HG03439 (cell line): ENCODE measurements around the gene UNC5C.

Experiments
- ATAC-seq: cut with Tn5 transposase; IDR thresholded peaks from one replicate; pipeline ENCODE4 v1.9.1; 2021; ENCODE audit warnings: mild to moderate bottlenecking, moderate library complexity; ENCODE audit not compliant: unreplicated experiment

UNC5C gene

DNA sequence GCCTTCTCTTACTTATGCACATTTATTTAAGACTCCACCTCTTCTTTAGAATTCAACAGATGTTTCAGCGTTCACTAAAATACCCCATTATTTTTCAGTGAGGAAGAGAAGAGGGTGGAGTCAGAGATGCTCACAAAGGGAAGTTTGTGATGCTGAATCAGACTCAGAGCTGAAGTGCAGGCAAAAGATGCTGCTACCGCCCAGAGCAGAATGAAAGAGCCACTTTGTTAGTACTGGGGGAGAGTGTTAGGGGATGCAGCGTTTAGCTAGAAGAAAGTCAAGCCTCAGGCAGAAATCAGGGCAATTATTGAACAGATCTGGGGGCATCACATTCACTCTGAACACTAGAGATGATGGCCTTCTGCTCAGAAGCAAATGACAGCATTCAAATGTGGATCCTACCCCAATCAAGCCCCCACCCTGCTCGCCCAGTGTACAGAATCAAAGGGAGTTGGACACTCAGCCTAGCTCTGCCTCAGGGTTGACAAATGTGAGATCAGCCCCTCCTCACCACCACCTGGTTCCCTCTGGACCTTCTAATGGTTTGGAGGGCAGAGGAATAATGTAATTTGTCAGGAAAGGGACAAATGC, 138.3 kb downstream of the UNC5C start:
- no peak for ATAC-seq

- ATAC-seq, result no peak
Observed at GRCh38 chr4:95409750-95410149, 139.0 kb downstream of the UNC5C start.

DNA sequence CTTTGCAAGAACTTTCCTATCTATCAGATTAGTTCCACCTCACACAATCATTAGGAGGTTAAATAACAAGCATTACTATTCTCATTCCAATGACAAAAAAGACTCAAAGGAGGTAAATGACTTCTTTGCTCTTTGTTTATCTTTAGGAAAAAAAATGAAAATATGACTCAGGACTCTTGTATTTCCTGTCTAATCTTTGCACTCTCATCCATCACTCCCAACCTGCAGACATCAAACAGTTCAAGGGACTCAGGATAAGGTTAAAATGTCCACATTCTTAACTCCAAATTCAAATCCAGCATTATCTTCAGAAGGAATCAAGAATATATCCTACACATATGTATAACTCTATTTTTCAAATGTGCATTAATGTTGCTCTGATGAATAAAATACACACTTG, 139.6 kb downstream of the UNC5C start:
- ATAC-seq, result no peak

- ATAC-seq, result no peak
Observed at GRCh38 chr4:95402299-95402698, 146.5 kb downstream of the UNC5C start.

DNA sequence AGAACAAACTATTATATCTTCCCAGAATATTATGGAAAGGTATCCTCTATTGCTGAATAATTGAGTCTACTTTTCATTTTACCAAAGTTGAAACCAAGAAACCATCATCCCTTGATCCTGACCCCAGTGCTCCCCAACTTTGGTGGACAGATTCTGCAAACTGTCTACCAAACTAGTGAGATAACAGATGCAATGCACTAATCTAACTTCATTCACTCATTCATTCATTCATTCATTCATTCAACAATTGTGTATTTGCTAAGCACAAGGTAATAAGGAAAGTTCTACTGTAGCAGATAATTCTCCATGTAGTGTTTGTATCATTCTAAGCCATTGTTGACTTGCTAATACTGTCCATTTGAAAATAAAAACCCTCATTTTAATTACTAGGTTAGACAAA, 150.6 kb downstream of the UNC5C start:
- ATAC-seq, result no peak

DNA sequence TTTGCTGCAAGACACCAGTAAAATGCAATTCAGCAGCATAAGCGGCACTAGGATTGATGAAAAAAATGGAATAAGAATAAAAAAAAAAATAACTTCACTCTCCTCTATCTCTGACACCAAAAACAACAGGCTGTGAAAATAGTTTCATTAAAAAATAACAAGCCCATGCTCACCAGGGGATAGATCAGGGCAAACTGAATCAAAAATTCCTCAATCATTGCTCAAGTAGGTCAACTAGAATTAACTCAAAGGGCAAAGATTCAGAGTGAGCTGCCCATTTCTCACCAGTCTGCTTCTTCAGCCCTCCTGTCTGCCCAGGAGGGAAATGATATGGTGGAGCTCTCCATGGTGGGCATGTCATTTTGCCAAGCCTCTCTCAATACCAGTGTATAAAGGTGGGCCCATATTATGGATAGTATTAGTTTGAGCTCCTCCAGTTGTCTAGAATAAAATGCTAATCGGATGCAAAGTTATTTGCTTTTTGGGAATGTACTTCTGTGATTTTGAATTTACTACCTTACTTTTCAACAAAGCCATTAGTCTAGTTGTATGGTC, 153.9 kb downstream of the UNC5C start:
- ATAC-seq, result no peak

- ATAC-seq, result no peak
Observed at GRCh38 chr4:95393821-95394220, 155.0 kb downstream of the UNC5C start.

GRCh38 chr4:95388911-95389310, 159.9 kb downstream of the UNC5C start:
- no peak for ATAC-seq

DNA sequence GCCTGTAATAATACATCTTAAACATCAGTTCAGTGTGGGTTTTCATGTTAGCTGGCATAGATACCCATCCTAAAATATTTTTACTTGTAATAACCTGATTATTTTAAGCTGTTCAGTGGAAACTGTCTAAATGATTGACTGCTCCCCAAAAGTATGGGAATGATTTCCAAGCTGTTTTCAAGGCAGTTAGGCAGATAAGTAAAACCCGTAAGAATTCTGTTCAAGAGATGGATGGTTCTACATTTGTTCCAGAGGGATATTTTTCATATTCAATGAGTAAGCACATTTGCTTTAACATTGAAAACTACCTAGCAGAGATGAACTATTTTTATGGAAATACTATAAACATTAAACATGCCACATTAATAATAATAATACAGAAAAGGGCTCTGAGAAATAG, 161.1 kb downstream of the UNC5C start:
- ATAC-seq, result no peak

DNA sequence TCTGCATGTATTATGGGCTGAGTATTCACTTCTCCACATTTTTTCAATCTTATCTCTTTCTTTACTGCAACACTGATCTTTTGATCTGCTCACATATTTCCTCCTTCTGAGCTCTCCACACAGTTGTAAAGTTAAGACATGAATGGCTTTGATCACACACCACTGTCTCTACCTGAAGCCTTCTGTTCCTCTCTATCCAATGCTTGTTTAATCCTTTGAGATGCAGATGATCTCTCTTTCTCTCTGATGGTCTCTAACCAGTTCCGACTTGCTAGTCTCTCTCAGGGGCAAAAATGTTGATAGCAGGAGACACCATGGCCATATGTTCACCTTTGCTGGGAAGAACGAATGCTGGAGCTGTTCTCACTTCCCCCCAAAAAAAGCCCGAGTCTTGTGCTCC, 162.4 kb downstream of the UNC5C start:
- no peak for ATAC-seq

DNA sequence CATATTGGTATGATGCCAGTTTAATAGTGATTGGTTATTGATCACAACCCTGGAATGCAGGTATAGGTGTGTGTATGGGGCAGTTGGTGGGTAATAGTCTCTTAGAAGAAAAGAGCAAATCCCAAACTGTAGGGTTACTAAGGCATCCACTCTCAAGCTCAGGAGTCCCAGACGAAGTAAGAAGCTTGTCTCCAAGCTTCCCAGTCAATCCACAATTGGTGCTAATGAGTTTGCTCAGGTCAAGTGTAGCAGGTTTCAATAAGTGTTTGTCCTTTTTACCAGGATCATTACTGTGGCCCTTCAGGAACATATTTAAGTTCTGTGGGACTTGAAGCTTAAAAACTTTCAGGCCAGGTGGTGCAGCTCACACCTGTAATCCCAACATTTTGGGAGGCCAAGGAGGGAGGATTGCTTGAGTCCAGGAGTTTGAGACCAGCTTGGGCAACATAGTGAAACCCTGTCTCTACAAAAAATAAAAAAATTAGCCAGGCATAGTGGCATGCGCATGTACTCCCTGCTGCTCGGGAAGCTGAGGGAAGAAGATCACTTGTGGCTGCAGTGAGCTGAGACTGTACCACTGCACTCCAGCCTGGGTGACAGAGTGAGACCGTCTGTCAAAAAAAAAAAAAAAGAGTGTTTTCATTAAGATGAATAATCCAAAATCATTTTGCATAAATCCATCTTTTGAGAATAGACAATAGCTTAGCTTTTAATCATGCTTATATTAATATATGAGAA, 166.8 kb downstream of the UNC5C start:
- ATAC-seq, result no peak

- no peak for ATAC-seq
Observed at GRCh38 chr4:95379633-95380032, 169.1 kb downstream of the UNC5C start.

DNA sequence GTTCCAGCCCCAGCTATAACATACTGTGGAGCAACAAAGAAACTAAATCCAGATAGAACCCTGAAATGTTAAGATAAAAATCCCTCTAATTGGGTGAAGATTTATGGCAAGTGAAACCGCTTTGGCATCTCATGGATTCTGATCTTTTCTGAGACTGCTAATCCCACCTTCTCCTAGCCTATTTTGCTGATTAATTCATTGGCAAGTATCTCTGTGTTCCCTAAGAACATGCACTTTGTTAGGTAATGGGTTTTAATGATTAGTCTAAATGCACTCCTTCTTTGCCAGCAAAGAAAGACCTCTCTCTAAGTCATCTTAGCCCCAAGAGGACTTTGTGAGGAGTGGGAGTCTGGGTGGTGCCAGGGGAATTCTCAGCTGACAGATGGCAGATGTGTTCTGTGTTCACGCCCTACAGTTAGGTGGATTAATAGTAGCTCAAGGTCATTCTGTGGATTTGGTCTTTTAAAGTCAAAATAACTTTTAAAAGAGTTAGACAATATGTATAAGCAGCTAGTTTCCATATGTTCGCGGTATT, 171.3 kb downstream of the UNC5C start:
- no peak for ATAC-seq

GRCh38 chr4:95371476-95372224, 177.1 kb downstream of the UNC5C start:
- ATAC-seq, result no peak

DNA sequence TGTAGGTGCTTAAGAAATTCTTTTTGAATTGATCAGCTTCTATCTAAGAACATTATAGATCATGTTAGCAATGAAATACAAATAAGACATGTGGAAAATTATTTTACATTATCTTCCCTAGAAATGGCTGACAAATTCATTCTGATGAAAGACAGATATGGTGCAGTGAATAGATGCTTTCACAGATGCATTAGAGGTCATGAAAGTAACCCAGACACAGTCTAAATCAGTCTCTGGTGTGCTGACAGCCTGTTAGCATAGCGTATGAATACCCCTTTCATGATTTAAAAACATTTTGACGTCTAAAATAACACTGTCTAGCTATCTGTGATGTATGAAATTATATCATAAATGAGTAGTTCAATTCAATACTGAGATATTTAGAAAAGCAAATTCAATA, 180.9 kb downstream of the UNC5C start:
- no peak for ATAC-seq

- no peak for ATAC-seq
Observed at GRCh38 chr4:95363966-95364365, 184.8 kb downstream of the UNC5C start.

DNA sequence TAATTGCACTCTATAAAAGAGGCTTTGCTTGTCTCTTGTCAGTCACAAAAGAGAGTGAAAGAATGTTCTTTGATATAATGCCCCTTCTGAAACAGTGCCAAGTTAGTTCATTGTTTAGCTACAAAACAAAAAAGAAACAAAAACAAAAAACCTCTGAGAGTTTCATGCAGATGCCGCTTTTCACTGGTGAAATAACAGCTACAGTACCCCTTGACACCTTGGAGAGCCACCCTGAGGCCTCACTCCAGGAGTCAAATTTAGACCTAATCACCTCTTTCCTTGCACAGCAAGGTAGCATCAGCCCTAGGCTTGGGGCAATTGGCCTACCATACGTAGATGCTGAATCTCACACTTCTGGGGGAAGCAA, 185.2 kb downstream of the UNC5C start:
- ATAC-seq, result no peak

DNA sequence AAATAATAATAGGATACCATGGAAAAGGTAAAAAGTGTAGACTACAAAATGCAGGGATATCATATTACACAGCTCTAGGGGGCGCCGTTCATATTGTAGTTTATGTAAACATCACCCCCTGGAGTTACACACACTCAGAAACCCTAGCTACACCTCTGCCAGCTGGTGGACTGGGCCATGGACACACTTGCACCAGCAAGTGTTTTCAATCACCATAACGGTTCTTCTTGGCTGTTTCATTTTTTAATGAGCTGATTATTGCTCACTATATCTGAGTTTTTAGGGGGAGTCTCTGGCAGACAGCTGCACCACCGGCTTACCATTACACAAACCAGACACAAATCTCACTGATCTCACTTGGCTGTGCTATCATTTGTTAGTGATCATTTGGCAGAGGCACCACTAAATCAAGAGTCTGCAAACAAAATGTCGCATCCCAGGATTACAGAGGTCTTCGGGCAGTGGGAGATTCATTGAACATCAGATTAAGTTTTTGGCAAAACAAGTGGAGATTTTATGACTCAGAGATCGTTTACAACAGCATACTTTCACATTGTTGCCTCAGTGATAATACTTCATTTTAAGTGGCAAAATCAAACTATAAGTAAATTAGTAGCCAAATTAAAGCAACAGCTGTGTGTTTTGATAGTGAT, 185.7 kb downstream of the UNC5C start:
- no peak for ATAC-seq

DNA sequence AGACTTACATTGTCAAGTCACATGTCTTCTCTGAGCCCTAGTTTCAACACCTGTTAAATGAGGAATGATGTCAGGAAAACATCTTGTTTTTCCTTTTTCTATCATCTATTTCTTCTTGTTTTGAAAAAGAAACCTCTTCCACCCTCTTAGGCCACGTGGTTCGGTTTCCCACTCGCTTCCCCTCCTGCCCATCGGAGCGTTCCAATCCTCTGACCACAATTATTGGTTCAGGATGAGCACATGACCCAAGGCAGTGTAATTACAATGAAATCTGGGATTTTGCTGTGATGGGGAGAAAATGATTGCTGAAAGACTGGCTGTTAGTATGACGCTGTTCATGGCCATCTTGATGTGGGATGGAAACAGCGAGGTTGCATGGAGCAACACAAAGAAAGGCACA, 186.7 kb downstream of the UNC5C start:
- ATAC-seq, result no peak

GRCh38 chr4:95361696-95361965, 187.1 kb downstream of the UNC5C start:
- no peak for ATAC-seq

DNA sequence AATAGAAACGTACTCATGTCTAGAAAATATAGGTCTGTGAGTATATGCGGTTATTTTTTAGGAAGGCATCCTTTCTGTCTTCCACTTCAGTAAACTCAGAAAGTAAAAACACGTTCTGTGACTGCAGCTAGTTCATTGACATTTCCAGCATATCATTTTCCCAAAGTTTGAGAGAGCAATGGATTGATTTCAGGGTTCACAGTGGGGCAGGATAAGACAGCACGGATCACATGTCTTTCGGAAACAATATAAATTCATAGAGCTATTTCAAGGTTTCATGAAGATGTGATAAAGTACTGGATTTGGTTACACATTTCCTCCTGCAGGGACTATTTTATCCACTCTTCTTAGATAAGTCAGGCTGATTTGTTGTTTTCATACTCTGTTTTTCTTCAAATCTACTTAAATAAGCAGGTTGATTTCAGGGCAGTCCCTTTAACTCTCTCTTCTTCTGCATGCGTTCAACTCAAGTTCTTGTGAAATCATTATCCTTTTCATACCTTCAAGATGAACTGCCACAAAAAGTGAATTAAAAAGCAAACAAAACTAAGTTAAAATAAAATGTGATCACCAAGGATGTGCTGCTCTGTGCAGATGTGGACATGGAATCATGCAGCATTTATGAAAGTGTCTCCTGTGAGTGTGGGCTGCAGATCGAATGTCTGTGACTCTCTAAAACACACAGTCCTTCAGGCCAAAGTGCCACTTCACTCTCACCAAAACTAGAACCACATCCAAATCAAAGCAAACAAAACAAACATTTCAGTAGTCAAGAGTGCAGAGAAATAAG, 187.7 kb downstream of the UNC5C start:
- no peak for ATAC-seq
